Activated naive CD8-positive, alpha-beta T cell treated with anti-CD3 and anti-CD28 coated beads, Interleukin-2, amount 50 U/mL, for 16 hours (primary cell): ENCODE data around the gene CCDC78.
"Not testable (repeated sequence)": the region's sequence is repeated elsewhere in the genome, so short reads cannot be mapped to it uniquely, and the experiment has no call there.

Experiments
- DNase-seq: peaks from one replicate; pipeline ENCODE4 v3.0.0-alpha.2; 2020; ENCODE audit warnings: low read depth, low spot score

CCDC78 gene

DNA sequence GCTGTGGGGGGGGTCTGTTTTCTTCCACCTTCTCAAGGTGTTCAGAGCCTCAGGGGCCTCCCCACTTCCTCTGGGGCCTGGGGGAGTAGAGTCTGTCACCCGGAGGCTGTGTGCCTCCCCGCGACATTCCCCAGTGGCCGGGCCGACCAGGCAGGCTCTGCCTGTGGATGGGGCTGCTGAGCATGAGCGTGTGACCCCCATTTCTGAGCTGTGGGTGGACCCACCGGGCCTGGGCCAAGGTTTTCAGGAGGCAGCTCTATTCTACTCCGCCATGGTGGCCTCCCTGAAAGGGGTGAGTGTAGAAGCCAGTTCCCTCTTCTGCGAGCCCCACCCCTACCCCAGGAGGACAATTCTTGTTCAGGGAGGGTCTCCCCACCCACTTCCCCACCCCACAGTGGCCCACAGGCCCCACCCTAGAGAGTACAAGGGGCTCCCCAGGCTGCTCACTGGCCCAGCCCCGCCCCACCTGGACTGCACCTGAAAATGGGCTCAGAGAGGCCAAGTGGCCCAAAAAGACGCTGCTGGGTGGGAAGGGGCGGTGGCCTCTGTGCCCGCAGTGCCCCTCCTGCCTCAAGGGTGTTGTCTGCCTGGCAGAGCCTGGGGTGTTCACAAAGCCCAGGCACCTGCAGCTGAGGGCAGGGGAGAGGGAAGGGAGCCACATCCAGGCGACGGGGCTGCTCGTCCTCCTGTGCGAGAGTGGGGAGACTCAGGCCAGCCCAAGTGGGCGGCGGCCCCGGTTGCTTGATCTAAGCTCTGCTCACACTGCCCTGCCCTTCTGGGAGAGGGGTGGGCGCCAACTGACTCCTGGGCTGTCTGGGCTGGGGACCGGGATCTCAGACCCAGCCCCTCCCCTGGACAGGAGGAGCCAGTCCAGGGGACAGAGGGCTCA, 35.6 kb upstream of the CCDC78 start:
- DNase-seq: no peak

DNA sequence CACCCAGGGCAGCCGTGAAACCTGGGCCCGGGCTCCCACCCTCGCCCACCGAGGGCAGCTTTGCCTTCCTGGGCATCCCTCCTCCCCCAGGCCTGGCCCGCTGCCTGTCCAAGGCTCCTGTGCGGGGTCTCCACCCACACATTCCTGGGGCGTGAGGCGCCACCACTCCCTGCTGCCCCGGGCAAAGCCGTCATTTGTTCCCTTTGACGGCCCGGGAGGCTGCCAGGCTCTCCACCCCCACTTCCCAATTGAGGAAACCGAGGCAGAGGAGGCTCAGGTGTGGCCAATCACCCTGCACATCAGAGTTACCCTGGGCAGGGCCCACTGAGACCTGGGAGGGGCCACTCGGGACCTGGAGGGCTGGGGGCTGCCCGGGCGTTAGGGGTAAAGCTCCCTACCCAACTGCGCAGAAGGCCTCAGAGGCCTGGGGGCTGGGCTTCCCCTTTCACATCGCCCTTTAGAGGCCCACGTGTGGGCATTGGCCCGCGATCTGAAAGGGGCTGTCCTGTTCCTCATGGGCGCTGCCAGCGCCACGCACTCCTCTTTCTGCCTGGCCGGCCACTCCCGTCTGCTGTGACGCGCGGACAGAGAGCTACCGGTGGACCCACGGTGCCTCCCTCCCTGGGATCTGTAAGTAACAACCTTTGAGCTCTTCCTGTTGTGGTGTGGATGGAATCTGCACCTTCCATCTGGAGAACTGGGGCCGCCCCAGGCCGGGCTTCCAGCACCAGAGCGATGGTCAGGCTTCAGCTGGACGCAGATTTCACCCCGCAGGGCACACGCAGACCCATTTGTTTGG, 34.5 kb upstream of the CCDC78 start, which contains the start of gene MSLN:
MSLN (plus strand) TSS at position 190 of the 799 bp plus-strand sequence. CDS start 1,947 bp downstream, outside the sequence.
- DNase-seq: no peak

DNA sequence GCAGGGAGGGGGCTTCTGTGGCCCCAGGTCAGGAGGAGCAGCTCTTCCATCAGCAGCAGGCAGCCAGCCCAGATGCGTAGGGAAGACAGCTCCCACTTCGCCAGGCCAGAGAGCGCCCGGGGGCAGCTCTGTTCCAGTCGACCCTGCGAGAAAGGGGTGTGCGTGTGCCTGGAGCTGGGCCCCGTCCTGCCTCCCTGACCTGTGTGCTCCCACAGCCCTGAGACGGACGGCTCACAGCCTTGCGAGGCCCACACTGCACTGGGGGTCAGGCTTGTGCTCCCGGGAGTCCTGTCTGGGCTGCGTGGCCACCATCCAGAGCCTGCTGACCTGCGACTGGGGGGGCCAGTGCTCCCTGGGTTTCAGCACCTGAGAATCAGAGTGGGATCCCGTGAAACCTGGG, 33.8 kb upstream of the CCDC78 start:
- no peak for DNase-seq

DNA sequence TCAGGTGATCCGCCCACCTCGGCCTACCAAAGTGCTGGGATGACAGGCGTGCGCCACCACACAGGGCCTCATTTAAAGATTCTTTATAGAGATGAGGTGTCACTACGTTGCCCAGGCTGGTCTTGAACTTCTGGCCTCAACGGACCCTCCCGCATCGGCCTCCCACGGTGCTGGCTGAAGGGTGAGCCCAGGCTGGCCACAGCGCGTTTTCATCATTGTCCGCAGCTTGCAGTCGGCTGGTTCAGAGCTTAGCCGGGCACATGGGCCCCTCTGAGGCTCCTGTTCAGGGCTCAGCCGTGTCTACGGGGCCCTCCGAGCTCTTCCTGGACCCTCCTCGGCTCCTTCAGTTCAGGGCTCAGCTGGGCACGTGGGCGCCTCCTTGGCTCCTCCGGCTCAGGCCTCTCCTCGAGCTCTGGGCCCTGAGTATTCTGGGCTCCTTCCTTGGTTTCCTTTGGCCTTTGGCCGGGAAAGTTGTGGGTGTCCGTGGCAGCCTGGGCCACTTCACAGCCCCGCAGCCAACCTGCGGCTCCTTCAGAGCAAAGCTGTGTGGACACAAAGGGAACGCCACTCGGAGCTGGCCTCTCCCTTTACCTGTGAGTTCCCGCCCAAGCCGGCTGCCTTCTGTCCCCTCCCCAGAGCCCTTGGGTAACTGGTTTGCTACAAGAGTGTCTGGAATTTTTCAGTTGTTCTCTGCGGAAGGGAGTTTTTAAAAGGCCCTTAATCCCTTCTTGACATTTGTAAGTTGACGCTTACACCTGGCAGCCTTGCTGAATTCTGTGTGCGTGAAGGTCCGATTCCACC, 33.1 kb upstream of the CCDC78 start:
- no peak for DNase-seq

DNA sequence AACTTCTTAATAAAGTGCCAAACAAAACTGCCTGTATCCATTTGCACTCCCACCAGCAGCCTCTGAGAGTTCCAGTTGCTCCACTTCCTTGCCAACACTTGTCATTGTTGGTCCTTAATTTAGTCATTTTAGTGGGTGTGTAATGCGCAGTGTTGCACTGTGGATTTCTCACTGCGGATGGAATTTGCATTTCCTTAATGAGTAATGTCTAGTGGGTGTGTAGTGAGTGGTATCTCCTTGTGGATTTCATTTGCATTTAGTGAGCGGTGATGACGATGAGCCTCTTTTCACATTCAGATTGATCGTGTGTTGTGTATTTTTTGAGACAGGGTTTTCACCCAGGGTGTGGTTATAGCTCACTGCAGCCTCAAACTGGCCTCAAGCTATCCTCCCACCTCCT, 30.2 kb upstream of the CCDC78 start:
- no peak for DNase-seq

DNA sequence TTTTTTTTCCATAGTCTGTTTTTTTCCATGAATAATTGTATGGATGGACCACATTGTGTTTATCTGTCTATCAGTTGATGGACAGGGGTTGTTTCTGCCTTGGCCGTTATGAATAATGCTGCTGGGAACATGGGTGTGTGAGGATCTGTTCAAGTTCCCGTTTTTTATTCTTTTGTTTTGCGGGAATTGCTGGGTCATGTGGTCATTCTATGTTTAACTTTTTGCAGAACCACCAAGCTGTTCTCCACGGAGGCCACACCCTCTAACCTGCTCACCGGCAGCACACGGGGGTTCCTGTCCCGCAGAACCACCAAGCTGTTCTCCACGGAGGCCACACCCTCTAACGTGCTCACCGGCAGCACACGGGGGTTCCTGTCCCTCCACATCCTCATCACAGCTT, 28.4 kb upstream of the CCDC78 start:
- DNase-seq: no peak

DNA sequence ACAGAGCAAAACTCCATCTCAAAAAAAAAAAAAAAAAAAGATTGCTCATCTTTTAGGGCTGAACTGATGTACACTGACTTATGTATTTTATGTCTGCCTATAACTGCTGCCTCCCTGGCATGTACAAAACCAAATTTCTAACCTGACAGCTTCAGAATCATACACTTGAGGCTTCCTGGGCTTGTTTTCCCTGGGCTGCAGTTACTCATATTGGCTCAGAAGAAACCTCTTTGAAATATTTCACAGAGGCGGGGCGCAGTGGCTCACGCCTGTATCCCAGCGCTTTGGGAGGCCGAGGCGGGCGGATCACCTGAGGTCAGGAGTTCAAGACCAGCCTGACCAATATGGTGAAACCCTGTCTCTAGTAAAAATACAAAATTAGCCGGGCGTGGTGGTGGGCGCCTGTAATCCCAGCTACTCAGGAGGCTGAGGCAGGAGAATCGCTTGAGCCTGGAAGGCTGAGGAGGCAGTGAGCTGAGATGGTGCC, 27.9 kb upstream of the CCDC78 start:
- not testable (repeated sequence) for DNase-seq

DNA sequence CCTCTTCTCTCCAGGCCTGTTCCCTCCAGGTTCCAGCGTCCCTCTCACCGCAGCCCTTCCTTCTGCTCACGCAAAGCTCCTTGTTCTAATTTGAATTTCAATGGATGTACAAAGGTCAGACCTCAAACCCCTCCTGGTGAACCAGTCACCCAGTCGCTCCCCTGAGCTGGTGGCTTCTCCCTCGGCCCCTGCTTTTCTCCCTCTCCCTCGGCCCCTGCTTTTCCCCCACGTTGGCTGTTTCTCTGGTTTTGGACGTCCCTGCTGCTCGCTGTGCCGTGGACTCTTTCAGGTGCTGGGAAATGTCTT, 25.7 kb upstream of the CCDC78 start:
- DNase-seq: no peak

DNA sequence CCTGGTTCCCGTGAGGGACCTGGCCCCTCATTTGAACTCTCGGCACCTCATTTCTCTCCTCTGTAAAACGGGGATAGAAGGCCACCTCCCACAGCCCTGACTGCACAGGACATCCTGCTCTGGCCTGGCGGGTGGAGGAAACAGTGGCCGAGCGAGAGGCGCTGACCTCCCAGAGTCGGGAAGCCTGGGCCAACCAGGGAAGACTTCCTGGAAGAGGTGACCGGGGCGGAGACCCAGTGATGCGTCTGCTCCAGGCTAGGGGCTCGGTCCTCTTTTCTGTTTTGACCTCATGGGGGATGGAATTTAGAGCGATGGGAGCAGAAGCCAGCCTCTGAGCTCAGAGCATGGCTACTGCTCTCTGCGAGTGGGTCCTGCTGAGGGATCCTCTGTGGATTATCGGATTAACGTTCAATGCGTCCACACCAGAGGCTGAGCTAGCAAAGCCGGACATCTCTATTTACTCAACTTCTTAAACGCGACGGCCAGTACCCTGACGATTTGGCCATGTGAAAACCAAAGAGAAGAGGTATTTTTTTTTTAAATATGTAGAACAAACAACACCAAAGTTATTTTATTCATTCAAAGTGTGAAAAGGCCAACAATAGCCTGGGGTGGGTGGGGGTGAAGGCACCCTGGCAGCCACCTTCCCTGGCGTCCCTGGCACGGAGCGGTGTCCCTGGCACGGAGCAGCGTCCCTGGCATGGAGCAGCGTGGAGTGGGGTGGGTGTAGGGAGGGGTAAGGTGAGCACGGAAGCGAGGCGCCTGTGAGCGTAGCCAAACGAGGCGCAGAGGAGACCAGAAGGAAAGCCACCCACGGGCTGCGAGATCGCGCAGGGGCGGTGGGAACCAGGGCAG, 25.1 kb upstream of the CCDC78 start:
- DNase-seq: no peak

DNA sequence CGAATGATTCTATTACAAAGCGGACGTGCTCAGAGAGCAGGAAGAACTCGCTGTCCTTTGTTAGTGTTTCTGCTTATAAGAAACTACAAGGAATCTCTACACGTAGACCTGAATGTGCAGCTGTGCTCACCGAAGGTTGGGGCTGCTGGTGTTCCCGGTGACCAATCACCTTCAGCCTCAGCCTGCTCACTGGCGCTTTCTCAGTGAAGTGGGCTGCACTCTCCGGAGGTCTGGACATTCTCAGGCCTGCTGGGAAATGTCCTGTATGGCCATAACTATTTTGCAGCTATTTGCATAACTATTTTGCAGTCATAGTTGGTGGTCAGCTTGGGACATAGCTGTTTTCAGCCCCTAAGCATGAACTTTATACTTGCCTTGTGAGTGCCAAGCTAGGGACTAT, 24.2 kb upstream of the CCDC78 start:
- DNase-seq: no peak

DNA sequence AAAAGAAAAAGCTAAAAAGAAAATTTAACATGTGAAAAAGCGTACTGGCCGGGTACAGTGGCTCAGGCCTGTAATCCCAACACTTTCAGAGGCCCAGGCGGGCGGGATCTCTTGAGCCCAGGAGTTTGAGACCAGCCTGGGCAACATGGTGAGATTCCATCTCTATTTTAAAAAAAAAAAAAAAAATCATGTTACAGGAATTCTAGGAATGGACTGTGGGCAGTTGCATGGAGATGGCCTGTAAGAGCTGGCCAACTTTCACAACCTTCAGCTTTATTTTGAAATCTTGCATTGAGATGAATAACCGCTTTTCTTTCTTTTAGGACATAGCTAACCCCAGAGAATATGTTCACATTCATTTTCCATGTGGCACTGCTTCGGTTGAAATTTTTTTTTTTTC, 22.8 kb upstream of the CCDC78 start:
- no peak for DNase-seq

DNA sequence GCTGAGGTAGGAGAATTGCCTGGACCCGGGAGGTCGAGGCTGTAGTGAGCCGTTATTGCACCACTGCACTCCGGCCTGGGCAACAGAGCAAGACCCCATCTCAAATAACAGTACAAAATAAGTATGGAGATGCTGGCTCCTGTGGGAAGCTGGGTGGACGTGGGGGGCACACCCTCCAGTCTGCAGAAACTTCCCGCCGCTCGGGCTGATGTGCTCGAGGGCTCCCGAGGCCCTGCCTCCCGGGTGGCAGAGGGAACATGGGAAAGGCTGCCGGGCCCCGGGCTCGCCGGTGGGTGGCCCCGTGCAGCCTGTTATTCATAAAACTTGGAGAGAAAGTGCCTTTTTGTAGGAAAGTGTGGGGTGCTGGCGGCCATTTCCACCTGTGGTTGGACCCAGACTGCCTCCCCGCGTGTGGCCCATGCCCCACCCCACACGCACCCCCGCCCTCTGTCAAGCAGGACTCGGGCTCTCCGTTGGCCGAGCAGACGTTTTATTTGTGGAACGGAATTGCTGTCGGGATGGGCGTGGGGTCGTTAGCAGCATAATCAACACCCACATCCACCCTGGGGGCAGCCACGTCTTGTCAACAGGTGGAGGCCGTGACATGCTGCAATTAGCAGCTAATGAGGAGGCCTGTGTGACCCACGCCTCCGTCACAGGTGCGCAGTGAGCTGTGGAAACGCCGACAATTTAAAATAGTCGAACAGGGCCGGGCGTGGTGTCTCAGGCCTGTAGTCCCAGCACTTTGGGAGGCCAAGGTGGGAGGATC, 21.9 kb upstream of the CCDC78 start:
- DNase-seq: no peak

DNA sequence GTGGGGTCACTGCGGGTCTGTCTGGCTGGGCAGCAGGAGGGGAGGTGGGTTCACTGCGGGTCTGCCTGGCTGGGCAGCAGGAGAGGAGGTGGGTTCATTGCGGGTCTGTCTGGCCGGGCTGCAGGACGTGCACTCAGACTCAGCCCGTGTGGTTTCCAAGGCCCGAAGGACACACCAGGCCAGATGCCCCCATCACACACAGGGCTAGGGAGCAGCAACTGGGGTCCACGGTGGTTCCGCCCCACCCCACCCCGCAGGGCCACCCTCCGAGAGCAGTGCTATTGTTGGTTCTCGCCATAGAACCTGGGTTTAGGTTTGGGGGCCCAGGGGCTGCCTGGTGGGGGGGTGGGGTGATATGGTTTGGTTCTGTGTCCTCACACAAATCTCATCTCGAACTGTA, 20.4 kb upstream of the CCDC78 start:
- no peak for DNase-seq

DNA sequence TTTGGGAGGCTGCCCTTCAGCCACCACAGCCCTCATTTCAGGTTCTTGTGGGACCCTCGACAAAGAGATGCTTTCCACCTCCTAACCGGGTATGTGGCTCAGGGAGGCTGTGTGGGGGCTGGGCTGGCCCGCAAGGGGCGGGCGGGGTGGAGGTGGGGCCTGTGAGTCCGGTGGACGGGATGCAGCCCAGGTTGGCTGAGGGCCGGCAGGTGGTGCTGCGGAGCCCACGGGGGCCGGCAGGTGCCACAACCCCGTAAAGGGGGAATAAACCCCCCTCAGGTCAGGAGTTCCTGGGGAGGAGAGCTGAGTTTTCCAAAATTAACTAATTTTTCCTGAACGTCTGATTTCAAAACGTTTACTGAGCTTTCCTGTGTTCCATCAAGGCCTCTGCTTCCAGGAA, 19.5 kb upstream of the CCDC78 start:
- no peak for DNase-seq

DNA sequence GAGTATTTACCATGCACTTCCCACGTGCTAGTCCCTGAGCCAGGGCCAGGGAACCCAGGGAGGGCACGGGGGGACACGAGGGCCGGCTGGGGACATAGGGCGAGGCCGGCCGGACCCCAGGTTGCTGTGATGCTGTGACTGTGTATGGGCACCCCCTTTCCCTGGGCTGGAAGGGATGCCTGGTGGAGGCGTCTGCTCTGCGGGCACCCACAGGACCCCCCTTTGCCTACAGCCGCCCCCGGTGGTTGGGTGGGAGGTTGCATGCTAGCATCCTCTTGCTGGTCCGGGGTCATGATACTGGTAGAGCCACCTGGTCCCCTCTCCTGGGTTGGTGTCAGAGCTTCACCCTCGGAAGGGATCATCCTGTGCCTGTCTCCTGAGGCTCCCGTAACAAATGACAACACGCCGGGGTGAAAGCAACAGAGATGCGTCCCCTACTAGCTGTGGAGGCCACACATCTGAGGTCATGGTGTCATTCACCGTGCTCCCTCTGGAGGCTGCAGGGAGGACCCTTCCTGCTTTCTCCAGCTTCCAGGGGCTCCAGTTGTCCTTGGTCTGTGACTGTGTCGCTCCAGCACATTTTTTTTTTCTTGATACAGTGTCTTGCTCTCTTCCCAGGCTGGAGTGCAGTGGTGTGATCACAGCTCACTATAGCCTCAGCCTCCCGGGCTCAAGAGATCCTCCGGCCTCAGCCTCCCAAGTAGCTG, 17.7 kb upstream of the CCDC78 start:
- DNase-seq: no peak

DNA sequence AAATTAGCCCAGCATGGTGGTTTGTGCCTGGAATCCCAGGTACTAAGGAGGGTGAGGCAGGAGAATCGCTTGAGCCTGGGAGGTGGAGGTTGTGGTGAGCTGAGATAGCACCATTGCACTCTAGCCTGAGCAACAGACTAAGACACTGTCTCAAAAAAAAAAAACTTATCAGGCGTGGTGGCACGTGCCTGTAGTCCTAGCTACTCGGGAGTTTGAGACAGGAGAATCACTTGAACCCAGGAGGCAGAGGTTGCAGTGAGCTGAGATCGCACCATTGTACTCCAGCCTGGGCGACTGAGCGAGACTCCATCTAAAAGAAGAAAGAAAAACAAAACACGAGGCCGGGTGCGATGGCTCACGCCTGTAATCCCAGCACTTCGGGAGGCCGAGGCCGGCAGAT, 16.7 kb upstream of the CCDC78 start:
- not testable (repeated sequence) for DNase-seq

DNA sequence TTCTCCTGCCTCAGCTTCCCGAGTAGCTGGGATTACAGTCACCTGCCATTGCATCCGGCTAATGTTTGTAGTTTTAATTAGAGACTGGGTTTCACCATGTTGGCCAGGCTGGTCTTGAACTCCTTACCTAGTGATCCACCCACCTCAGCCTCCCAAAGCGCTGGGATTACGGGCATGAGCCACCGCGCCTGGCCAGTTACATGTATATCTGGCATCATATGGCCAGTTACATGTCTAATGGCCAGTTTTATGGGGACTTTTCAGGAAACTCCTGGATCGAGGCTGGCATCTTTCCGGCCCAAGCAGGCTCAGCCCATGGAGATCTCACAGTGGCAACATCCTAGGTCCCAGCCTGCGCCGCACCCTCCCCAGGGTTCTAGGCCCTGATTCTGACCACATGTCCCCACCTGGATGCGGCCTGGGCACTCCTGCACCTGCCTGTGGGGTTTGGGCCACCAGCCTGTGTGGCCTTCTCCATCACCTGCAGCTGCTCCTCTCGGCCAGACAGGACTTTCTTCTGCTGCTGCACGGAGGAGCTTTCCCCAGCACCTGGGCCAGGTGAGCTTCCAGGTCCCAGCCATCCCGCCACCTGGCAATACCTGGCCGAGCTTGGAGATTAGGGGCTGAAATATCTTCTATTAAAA, 15.9 kb upstream of the CCDC78 start:
- no peak for DNase-seq

DNA sequence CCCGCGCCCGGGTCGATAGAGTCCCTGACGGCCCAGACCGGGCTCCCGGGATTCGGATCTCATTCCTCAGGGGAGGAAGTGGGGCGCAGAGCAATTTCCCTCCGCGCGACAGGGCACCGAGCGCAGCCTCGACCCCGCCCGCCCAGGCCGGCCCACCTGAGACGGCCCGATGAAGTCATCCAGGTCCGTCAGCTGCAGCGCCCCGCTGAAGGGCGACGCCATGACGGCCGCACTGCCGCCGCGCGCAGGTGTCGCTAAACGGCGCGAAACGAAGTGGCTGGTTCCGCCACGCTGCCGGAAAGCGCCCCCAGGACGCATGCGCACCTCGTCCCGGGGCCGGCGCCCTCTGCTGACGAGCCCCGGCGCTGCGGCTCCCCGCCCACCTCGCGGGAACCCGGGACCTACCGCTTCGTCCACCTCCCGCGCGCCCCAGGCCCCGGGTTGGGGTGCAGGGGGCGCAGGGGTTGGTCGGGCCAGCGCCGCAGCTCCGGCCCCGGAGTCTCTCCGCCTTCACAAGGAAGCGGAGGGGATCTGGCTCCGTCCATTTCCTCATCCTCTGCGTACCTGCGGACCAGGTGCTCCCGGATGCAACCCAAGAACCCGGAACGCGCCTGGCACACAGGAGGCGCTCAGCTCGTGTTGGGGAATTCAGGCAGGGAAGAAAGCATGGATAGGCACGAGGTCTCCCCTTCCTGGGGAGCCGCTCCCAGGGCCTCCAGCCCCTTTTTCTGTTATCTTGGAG, 14.7 kb upstream of the CCDC78 start, which contains the start of gene CIAO3:
CIAO3 (minus strand) TSS at position 234 of the 742 bp plus-strand sequence; CDS start at position 222, 12 bp downstream.
- peak; percentile 76 for DNase-seq
